Progenitor cell of endocrine pancreas (in vitro differentiated cells): Measurements from ENCODE around the gene DRG1. TPM values are rescaled to one million over a fixed set of nuclear protein-coding genes. Genes with fewer than 3 reads are reported as not detected.
"Not testable (repeated sequence)": the region's sequence is repeated elsewhere in the genome, so short reads cannot be mapped to it uniquely, and the experiment has no call there.

ENCODE experiments used
- DNase-seq: peaks from one replicate; pipeline ENCODE4 v3.0.0; 2021; ENCODE audit warnings: low spot score; ENCODE audit not compliant: unreplicated experiment
- H3K27ac Mint-ChIP-seq: 2 replicates; pipeline ENCODE4 v1.8.0; 2021; ENCODE audit warnings: mild to moderate bottlenecking, moderate library complexity, mixed read lengths
- H3K27me3 Mint-ChIP-seq: 2 replicates; pipeline ENCODE4 v1.8.0; 2021; ENCODE audit warnings: mixed read lengths
- H3K36me3 Mint-ChIP-seq: 2 replicates; pipeline ENCODE4 v1.8.0; 2022; ENCODE audit warnings: mixed read lengths; ENCODE audit not compliant: insufficient read depth
- H3K4me1 Mint-ChIP-seq: 2 replicates; pipeline ENCODE4 v1.8.0; 2021; ENCODE audit warnings: low read depth, mixed read lengths
- H3K4me3 Mint-ChIP-seq: 2 replicates; pipeline ENCODE4 v1.8.0; 2021; ENCODE audit warnings: low read depth, mild to moderate bottlenecking, moderate library complexity, mixed read lengths
- H3K9me3 Mint-ChIP-seq: 2 replicates; pipeline ENCODE4 v1.8.0; 2021; ENCODE audit warnings: low read depth, mixed read lengths
- CTCF ChIP-seq: fragments of 200-600 bp; sonication (generic); IDR thresholded peaks from one replicate; pipeline ENCODE4 v1.5.0; 2021; ENCODE audit warnings: antibody characterized with exemption, mild to moderate bottlenecking; ENCODE audit not compliant: unreplicated experiment
- total RNA-seq: library from RNA; stranded (reverse); gene quantifications from 2 replicates; pipeline ENCODE4 v1.2.1, GENCODE V29; 2021

The DRG1 gene
- total RNA-seq, 1 donor from 2014 or later: 69.0 TPM

- TF ChIP-seq CTCF: no peak
- Mint-ChIP-seq H3K4me1 (peaks cover 5% of the 10 kb centered on the region), H3K9me3 (peaks cover 4% of the 10 kb centered on the region), H3K27ac (no peak overlapping the region), H3K36me3 (no peaks in the 10 kb centered on the region), H3K4me3 (no peak overlapping the region), H3K27me3 (no peaks in the 10 kb centered on the region)
- no peak for DNase-seq
Observed at GRCh38 chr22:31393893-31394292, 5.5 kb upstream of the DRG1 start.

DNA sequence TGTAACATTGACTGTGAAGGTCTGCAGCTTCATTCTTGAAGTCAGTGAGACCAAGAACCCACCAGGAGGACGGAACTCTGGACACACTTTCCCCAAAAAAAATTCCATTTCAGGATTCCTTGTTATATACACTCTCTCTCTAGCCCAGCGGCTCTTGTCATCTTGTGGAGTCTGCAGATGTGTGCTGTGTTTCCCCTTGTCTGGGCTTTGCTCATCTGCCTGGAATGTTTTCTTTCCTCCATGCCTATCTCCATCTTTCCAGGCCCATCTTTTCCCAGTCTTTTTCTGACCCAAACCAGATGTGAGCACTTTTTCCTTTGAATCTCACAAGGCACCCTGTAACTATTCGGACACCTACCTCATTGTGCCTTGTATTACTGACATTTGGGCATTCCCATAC is 5.1 kb upstream of the DRG1 start:
- H3K27ac Mint-ChIP-seq: no peak overlapping the region
- no peaks in the 10 kb centered on the region for H3K36me3 Mint-ChIP-seq
- H3K9me3 Mint-ChIP-seq: peaks cover 4% of the 10 kb centered on the region
- no peak for TF ChIP-seq CTCF
- peaks cover 5% of the 10 kb centered on the region for H3K4me1 Mint-ChIP-seq
- DNase-seq: no peak
- no peak overlapping the region for H3K4me3 Mint-ChIP-seq
- H3K27me3 Mint-ChIP-seq: no peaks in the 10 kb centered on the region

GRCh38 chr22:31398231-31398630 is 1.2 kb upstream of the DRG1 start:
- no peak for TF ChIP-seq CTCF
- Mint-ChIP-seq H3K9me3 (peaks cover 4% of the 10 kb centered on the region), H3K4me1 (peaks cover 13% of the 10 kb centered on the region), H3K4me3 (peak overlapping the region; percentile 46), H3K27ac (peak overlapping the region; percentile 91), H3K36me3 (peaks cover 8% of the 10 kb centered on the region), H3K27me3 (no peaks in the 10 kb centered on the region)
- DNase-seq: no peak

DNA sequence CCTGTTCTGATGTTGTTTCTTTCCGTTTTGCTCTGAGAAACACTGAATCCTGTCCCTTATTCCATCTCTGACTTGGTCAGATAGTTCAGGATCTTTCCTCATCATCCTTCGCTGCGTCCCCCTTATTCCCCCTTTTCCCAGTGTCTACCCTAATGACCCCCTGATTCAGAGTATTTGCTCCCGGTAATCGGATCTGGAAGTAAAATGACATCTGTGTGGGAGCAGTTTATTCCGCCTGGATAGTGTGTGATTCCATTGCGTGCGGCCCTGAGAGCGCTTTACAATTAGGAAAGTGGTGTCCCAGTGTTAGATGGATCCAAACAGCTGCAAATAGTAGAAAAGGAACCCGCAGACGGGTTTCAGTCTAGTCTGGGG is 606 bp downstream of the DRG1 start:
- peaks cover 8% of the 10 kb centered on the region for H3K36me3 Mint-ChIP-seq
- H3K9me3 Mint-ChIP-seq: no peaks in the 10 kb centered on the region
- H3K27ac Mint-ChIP-seq: peak overlapping the region; percentile 99
- H3K4me1 Mint-ChIP-seq: peaks cover 13% of the 10 kb centered on the region
- peak overlapping the region; percentile 97 for H3K4me3 Mint-ChIP-seq
- no peak for TF ChIP-seq CTCF
- DNase-seq: no peak
- H3K27me3 Mint-ChIP-seq: no peaks in the 10 kb centered on the region

GRCh38 chr22:31402350-31402749 is 2.9 kb downstream of the DRG1 start:
- H3K27me3 Mint-ChIP-seq, H3K4me3 Mint-ChIP-seq, H3K27ac Mint-ChIP-seq, H3K9me3 Mint-ChIP-seq, DNase-seq: not testable (repeated sequence)
- peaks cover 13% of the 10 kb centered on the region for H3K4me1 Mint-ChIP-seq
- peaks cover 15% of the 10 kb centered on the region for H3K36me3 Mint-ChIP-seq

DNA sequence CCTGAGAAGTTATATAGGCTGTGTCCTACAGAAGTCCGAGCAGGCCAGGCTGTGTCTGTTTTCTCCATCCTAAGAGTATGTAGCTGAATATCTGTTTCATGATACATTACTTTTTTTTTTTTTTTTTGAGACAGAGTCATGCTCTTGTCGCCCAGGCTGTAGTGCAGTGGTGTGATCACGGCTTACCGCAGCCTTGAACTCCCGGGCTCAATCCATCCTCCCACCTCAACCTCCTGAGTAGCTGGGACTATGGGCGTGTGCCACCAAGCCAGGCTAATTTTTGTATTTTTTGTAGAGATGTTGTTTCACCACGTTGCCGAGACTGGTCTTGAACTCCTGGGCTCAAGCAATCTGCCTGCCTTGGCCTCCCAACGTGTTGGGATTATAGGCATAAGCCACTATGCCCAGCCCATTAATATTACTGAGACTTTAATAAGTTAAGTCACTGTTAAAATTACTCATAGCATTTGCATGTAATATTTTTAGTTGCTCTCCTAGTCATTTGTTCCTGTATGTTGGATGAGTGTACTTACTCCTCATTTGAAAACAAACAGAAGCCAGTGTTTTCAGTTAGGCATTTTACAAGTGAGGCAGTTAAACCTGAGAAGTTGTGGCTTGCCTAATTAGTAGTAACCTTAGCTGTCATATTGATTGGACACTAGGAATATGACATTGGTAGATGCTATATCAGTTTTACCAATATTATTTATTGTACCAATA is 26.1 kb downstream of the DRG1 start:
- no peaks in the 10 kb centered on the region for H3K4me1 Mint-ChIP-seq
- peaks cover 25% of the 10 kb centered on the region for H3K36me3 Mint-ChIP-seq
- no peaks in the 10 kb centered on the region for H3K9me3 Mint-ChIP-seq
- no peaks in the 10 kb centered on the region for H3K27me3 Mint-ChIP-seq
- TF ChIP-seq CTCF: no peak
- H3K4me3 Mint-ChIP-seq: no peak overlapping the region
- no peak for DNase-seq
- H3K27ac Mint-ChIP-seq: no peak overlapping the region
